Erythroblast (primary cell): ENCODE results near the gene HDAC11.

ENCODE experiments used
- GATA1 ChIP-seq: IDR thresholded peaks from 2 replicates; pipeline ENCODE4 v1.6.1; 2011; ENCODE audit warnings: low read depth, mild to moderate bottlenecking, control low read depth, low read length, moderate library complexity
- POLR2A ChIP-seq: IDR thresholded peaks from 2 replicates; pipeline ENCODE4 v1.6.1; 2011; ENCODE audit warnings: mild to moderate bottlenecking, low read length

DNA sequence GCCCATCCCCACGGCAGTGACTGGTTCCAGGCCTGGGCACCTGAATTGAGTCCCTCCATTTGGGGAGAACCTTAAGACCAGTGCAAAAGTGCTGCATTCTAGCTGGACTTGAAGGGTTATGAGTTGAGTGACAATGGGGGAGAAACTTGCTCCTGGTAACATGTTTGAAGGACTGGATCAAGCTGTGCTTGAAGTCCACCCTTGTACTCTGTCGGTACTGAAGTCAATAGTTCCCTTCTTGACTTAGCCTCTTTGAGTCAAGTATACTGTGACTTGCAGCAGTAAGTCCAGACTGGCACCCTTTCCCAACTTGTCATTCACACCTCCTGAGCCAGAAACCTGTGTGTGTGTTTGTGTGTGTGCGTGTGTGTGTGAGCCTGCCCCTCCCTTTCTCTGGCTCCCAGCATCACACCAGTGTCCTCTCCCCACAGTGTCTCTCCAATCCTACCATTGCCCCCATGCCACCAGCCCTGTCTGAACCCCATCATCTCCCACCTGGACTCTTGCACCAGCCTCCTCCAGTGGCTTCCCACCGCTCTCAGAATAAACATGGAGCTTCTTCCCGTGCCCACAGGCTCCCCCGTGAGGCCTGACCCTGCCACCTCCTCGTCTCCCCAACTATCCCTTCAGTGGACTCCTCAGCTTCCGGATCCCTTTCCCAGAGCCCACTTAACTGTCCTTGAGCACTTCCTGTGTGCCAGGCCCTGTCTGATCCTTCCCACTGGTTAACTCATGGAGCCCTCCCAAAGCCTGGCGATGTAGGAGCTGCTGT is 58.6 kb downstream of the HDAC11 start:
- TF ChIP-seq POLR2A (no peak), GATA1 (no peak)
